HFFc6 (cell line): ENCODE data around the gene SKOR2. TPM values are rescaled to one million over a fixed set of nuclear protein-coding genes. Genes with fewer than 3 reads are reported as not detected.
"Not testable (repeated sequence)": the region's sequence is repeated elsewhere in the genome, so short reads cannot be mapped to it uniquely, and the experiment has no call there.

Experiments
- DNase-seq: peaks from one replicate; pipeline ENCODE4 v3.0.0-alpha.2; 2018
- H3K27ac Mint-ChIP-seq: 2 replicates; pipeline ENCODE4 v1.8.0; 2020; ENCODE audit warnings: mild to moderate bottlenecking, mixed read lengths
- H3K27me3 Mint-ChIP-seq: 2 replicates; pipeline ENCODE4 v1.8.0; 2021; ENCODE audit warnings: mild to moderate bottlenecking, moderate library complexity, mixed read lengths; ENCODE audit not compliant: insufficient read depth
- H3K36me3 Mint-ChIP-seq: 2 replicates; pipeline ENCODE4 v1.8.0; 2021; ENCODE audit warnings: low read depth, mixed read lengths
- H3K4me1 Mint-ChIP-seq: 2 replicates; pipeline ENCODE4 v1.8.0; 2020; ENCODE audit warnings: low read depth, mixed read lengths
- H3K4me3 Mint-ChIP-seq: 2 replicates; pipeline ENCODE4 v1.8.0; 2020; ENCODE audit warnings: mild to moderate bottlenecking, moderate library complexity, mixed read lengths
- H3K9me3 Mint-ChIP-seq: 2 replicates; pipeline ENCODE4 v1.8.0; 2020; ENCODE audit warnings: mild to moderate bottlenecking, mixed read lengths
- CTCF ChIP-seq: fragments of 200-600 bp; sonication (generic); IDR thresholded peaks from 2 replicates; pipeline ENCODE4 v1.5.0; 2021; ENCODE audit warnings: antibody characterized with exemption, mild to moderate bottlenecking
- total RNA-seq, 6 experiments: library from RNA; stranded (reverse); fragmentation: NEBNext Ultra II Directional; extraction: Animal tissue kit (Norgen Biotek cat#: 25700); gene quantifications; 2 replicates in 1 of 6; 3 replicates in 5 of 6; pipeline ENCODE4 v1.2.3, GENCODE V29; 2021

Gene SKOR2
- total RNA-seq, 6 experiments from 2014 or later: not detected

- H3K4me3 Mint-ChIP-seq: no peak overlapping the region
- no peaks in the 10 kb centered on the region for H3K36me3 Mint-ChIP-seq
- no peaks in the 10 kb centered on the region for H3K9me3 Mint-ChIP-seq
- no peaks in the 10 kb centered on the region for H3K4me1 Mint-ChIP-seq
- H3K27ac Mint-ChIP-seq: no peak overlapping the region
- DNase-seq: no peak
- no peak for TF ChIP-seq CTCF
- H3K27me3 Mint-ChIP-seq: peaks cover under 1% of the 10 kb centered on the region
Observed at GRCh38 chr18:47203626-47204464, 47.6 kb downstream of the SKOR2 start.

- H3K9me3 Mint-ChIP-seq, H3K27me3 Mint-ChIP-seq, H3K36me3 Mint-ChIP-seq, DNase-seq, H3K4me1 Mint-ChIP-seq, H3K4me3 Mint-ChIP-seq, H3K27ac Mint-ChIP-seq: not testable (repeated sequence)
Observed at GRCh38 chr18:47195961-47196360, 55.5 kb downstream of the SKOR2 start.

- Mint-ChIP-seq H3K4me3 (no peak overlapping the region), H3K4me1 (no peaks in the 10 kb centered on the region), H3K27ac (no peak overlapping the region), H3K9me3 (no peaks in the 10 kb centered on the region), H3K27me3 (peaks cover 5% of the 10 kb centered on the region), H3K36me3 (no peaks in the 10 kb centered on the region)
- DNase-seq: peak; percentile 39
- TF ChIP-seq CTCF: no peak
Observed at GRCh38 chr18:47191961-47192360, 59.5 kb downstream of the SKOR2 start.

DNA sequence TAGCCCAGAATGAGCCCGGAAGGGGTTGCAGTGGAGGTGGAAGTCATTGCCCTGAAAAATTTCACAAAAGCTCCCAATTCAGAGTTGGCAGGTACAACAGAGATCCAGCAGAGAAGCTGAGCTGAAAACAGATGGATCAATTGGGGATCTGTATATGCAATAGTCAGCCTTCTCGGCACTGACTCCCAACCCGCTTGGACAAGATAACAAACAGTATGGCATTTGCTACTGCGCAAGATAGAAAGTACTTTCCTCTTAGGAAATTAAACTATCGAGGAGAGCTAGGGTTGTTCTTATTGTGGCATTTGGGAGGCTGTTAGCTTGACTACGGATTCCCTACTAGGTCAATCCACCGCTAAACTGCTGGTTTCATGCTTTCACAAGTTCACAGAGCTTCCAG is 63.7 kb downstream of the SKOR2 start:
- H3K27ac Mint-ChIP-seq: no peak overlapping the region
- H3K9me3 Mint-ChIP-seq: no peaks in the 10 kb centered on the region
- DNase-seq: no peak
- H3K4me1 Mint-ChIP-seq: peaks cover 10% of the 10 kb centered on the region
- H3K27me3 Mint-ChIP-seq: peaks cover 10% of the 10 kb centered on the region
- H3K36me3 Mint-ChIP-seq: no peaks in the 10 kb centered on the region
- TF ChIP-seq CTCF: no peak
- H3K4me3 Mint-ChIP-seq: no peak overlapping the region

DNA sequence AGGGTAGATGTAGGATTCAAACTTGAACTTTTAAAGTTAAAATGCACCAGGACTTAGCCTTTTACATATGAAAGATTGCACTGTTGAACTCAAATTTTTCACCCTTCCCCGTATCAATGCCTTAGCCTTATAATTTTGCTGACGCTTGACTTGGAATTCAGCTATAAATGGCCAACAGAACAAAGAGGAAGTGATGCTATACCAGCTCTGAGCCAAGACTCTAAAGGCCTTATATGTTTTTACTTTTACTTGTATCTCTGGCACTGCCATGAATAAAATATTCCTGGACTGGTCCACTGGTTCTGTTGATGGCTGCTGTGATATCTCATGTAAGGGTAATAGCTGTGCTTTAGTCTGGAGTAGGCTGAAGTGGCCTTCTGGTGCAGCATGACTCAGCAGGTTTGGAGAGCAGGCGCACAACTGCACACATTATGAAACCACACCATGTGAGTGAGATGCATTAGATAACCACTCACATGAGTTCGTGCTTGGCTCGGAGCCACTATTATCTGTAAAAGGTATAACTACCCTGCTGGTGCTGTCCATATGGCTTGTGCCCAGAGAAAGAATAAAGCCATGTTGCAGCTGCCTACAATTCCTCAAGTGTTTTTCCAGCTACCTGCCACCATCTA is 66.9 kb downstream of the SKOR2 start:
- Mint-ChIP-seq H3K36me3 (no peaks in the 10 kb centered on the region), H3K4me3 (no peak overlapping the region), H3K27me3 (peaks cover 12% of the 10 kb centered on the region), H3K4me1 (peaks cover 10% of the 10 kb centered on the region), H3K9me3 (no peaks in the 10 kb centered on the region), H3K27ac (peak overlapping the region; percentile 57; the same call in 1 of the 2 replicates)
- TF ChIP-seq CTCF: no peak
- DNase-seq: peak; percentile 28

DNA sequence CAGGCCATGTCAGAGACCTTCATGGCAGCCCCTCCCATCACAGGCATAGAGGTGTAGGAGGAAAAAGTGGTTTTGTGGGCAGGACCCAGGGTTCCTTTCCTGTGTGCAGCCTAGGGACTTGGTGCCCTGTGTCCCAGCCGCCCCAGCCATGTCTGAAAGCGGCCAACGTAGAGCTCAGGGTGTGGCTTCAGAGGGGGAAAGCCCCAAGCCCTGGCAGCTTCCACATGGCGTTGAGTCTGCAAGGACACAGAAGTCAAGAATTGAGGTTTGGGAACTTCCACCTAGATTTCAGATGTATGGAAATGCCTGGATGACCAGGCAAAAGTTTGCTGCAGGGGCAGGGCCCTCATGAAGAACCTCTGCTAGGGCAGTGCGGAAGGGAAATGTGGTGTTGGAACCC is 69.3 kb downstream of the SKOR2 start:
- not testable (repeated sequence) for H3K27ac Mint-ChIP-seq, H3K4me3 Mint-ChIP-seq, H3K36me3 Mint-ChIP-seq, DNase-seq, H3K9me3 Mint-ChIP-seq
- peaks cover 10% of the 10 kb centered on the region for H3K4me1 Mint-ChIP-seq
- peaks cover 12% of the 10 kb centered on the region for H3K27me3 Mint-ChIP-seq
